Astrocyte (in vitro differentiated cells and primary cell): ENCODE data around the gene QSOX2. TPM values are rescaled to one million over a fixed set of nuclear protein-coding genes. Genes with fewer than 3 reads are reported as not detected.

Experiments used
- DNase-seq: peaks from one replicate; pipeline ENCODE4 v3.0.0-alpha.2; 2010; ENCODE audit warnings: low read depth
- FAIRE-seq: peaks from 2 replicates; lab custom pipeline; 2011; peaks lifted over from hg19 to GRCh38; lab: Jason Lieb, UNC
- H2AFZ ChIP-seq: 2 replicates; pipeline ENCODE4 v1.6.0; 2012; ENCODE audit warnings: low read depth, low read length, inconsistent platforms
- H3K27ac ChIP-seq: 2 replicates; pipeline ENCODE4 v1.5.1; 2011; ENCODE audit warnings: low read depth, low read length, inconsistent platforms
- H3K27me3 ChIP-seq: 2 replicates; pipeline ENCODE4 v1.6.0; 2011; ENCODE audit warnings: low read length, inconsistent platforms; ENCODE audit not compliant: insufficient read depth
- H3K36me3 ChIP-seq: 2 replicates; pipeline ENCODE4 v1.5.1; 2011; ENCODE audit warnings: low read length, inconsistent platforms; ENCODE audit not compliant: insufficient read depth
- H3K4me1 ChIP-seq: 2 replicates; pipeline ENCODE4 v1.5.1; 2011; ENCODE audit warnings: low read length, inconsistent platforms; ENCODE audit not compliant: insufficient read depth
- H3K4me2 ChIP-seq: 2 replicates; pipeline ENCODE4 v1.6.0; 2012; ENCODE audit warnings: low read length, inconsistent platforms
- H3K4me3 ChIP-seq: 2 replicates; pipeline ENCODE4 v1.5.1; 2011; ENCODE audit warnings: low read depth, mild to moderate bottlenecking, low read length, inconsistent platforms; ENCODE audit not compliant: insufficient read depth
- H3K79me2 ChIP-seq: 2 replicates; pipeline ENCODE4 v1.6.0; 2012; ENCODE audit warnings: mild to moderate bottlenecking, low read length, inconsistent platforms; ENCODE audit not compliant: insufficient read depth
- H3K9ac ChIP-seq: 2 replicates; pipeline ENCODE4 v1.6.0; 2012; ENCODE audit warnings: mild to moderate bottlenecking, low read length, inconsistent platforms
- H3K9me3 ChIP-seq: 2 replicates; pipeline ENCODE4 v1.5.1; 2012; ENCODE audit warnings: low read depth, mild to moderate bottlenecking, low read length, inconsistent platforms; ENCODE audit not compliant: insufficient read depth
- H4K20me1 ChIP-seq: 2 replicates; pipeline ENCODE4 v1.6.0; 2012; ENCODE audit warnings: low read length, inconsistent platforms; ENCODE audit not compliant: insufficient read depth
- H3K27ac Mint-ChIP-seq: one replicate; pipeline ENCODE4 v1.8.0; 2021; ENCODE audit warnings: mild to moderate bottlenecking, mixed read lengths; ENCODE audit not compliant: unreplicated experiment
- H3K27me3 Mint-ChIP-seq: one replicate; pipeline ENCODE4 v1.8.0; 2021; ENCODE audit warnings: low read depth, mixed read lengths; ENCODE audit not compliant: unreplicated experiment
- H3K36me3 Mint-ChIP-seq: one replicate; pipeline ENCODE4 v1.8.0; 2021; ENCODE audit warnings: low read depth, mixed read lengths; ENCODE audit not compliant: unreplicated experiment
- H3K4me1 Mint-ChIP-seq: one replicate; pipeline ENCODE4 v1.8.0; 2021; ENCODE audit warnings: low read depth, mixed read lengths; ENCODE audit not compliant: unreplicated experiment
- H3K4me3 Mint-ChIP-seq: one replicate; pipeline ENCODE4 v1.8.0; 2021; ENCODE audit warnings: mild to moderate bottlenecking, moderate library complexity, mixed read lengths; ENCODE audit not compliant: unreplicated experiment
- H3K9me3 Mint-ChIP-seq: one replicate; pipeline ENCODE4 v1.8.0; 2021; ENCODE audit warnings: mild to moderate bottlenecking, mixed read lengths; ENCODE audit not compliant: unreplicated experiment
- CTCF ChIP-seq: IDR thresholded peaks from 2 replicates; pipeline ENCODE4 v1.5.1; 2011; ENCODE audit warnings: low read depth, mild to moderate bottlenecking, inconsistent platforms, low read length, moderate library complexity; ENCODE audit not compliant: insufficient read depth
- EZH2 ChIP-seq: IDR thresholded peaks from 2 replicates; pipeline ENCODE4 v1.6.1; 2012; ENCODE audit warnings: mild to moderate bottlenecking, low read length, inconsistent platforms; ENCODE audit not compliant: insufficient read depth
- total RNA-seq: library from RNA; stranded (reverse); gene quantifications from 2 replicates; pipeline ENCODE4 v1.2.1, GENCODE V29; 2021

The QSOX2 gene
- total RNA-seq, 1 donor from 2014 or later: 20.4 TPM

GRCh38 chr9:136226680-136227407 is 18.8 kb downstream of the QSOX2 start:
- H3K27me3 ChIP-seq: no peaks in the 10 kb centered on the region
- DNase-seq (no peak), FAIRE-seq (no peak)
- peaks cover 12% of the 10 kb centered on the region for H3K36me3 Mint-ChIP-seq
- H3K9me3 Mint-ChIP-seq: no peaks in the 10 kb centered on the region
- peaks cover 62% of the 10 kb centered on the region for H4K20me1 ChIP-seq
- peaks cover 24% of the 10 kb centered on the region for H3K4me1 ChIP-seq
- TF ChIP-seq EZH2 (no peak), CTCF (no peak)
- H3K4me1 Mint-ChIP-seq: peaks cover 10% of the 10 kb centered on the region
- no peak overlapping the region for H2AFZ ChIP-seq
- peaks cover 23% of the 10 kb centered on the region for H3K79me2 ChIP-seq
- no peaks in the 10 kb centered on the region for H3K36me3 ChIP-seq
- H3K27ac Mint-ChIP-seq: no peak overlapping the region
- no peaks in the 10 kb centered on the region for H3K9me3 ChIP-seq
- H3K9ac ChIP-seq: no peak overlapping the region
- H3K4me3 Mint-ChIP-seq: no peak overlapping the region
- H3K4me2 ChIP-seq: no peak overlapping the region
- H3K27me3 Mint-ChIP-seq: no peaks in the 10 kb centered on the region
- no peak overlapping the region for H3K4me3 ChIP-seq
- no peak overlapping the region for H3K27ac ChIP-seq

- H3K27me3 Mint-ChIP-seq: no peaks in the 10 kb centered on the region
- Histone ChIP-seq H3K4me2 (no peak overlapping the region), H3K4me1 (peaks cover 24% of the 10 kb centered on the region), H3K79me2 (peaks cover 23% of the 10 kb centered on the region), H3K27me3 (no peaks in the 10 kb centered on the region), H3K9me3 (no peaks in the 10 kb centered on the region), H3K27ac (no peak overlapping the region), H4K20me1 (peaks cover 64% of the 10 kb centered on the region), H3K4me3 (no peak overlapping the region), H2AFZ (no peak overlapping the region), H3K9ac (no peak overlapping the region), H3K36me3 (no peaks in the 10 kb centered on the region)
- DNase-seq (peak; percentile 10), FAIRE-seq (no peak)
- TF ChIP-seq CTCF: peak; percentile 75
- TF ChIP-seq EZH2: no peak
- no peak overlapping the region for H3K4me3 Mint-ChIP-seq
- no peaks in the 10 kb centered on the region for H3K9me3 Mint-ChIP-seq
- peaks cover 15% of the 10 kb centered on the region for H3K36me3 Mint-ChIP-seq
- H3K27ac Mint-ChIP-seq: no peak overlapping the region
- H3K4me1 Mint-ChIP-seq: peaks cover 10% of the 10 kb centered on the region
Observed at GRCh38 chr9:136225748-136226679, 19.6 kb downstream of the QSOX2 start.
